Measurements from ENCODE around the gene DYRK1A. TPM values are rescaled to one million over a fixed set of nuclear protein-coding genes. Genes with fewer than 3 reads are reported as not detected.

Gene DYRK1A
- total RNA-seq, 1 donor from 2014 or later, result 46.6 TPM

DNA sequence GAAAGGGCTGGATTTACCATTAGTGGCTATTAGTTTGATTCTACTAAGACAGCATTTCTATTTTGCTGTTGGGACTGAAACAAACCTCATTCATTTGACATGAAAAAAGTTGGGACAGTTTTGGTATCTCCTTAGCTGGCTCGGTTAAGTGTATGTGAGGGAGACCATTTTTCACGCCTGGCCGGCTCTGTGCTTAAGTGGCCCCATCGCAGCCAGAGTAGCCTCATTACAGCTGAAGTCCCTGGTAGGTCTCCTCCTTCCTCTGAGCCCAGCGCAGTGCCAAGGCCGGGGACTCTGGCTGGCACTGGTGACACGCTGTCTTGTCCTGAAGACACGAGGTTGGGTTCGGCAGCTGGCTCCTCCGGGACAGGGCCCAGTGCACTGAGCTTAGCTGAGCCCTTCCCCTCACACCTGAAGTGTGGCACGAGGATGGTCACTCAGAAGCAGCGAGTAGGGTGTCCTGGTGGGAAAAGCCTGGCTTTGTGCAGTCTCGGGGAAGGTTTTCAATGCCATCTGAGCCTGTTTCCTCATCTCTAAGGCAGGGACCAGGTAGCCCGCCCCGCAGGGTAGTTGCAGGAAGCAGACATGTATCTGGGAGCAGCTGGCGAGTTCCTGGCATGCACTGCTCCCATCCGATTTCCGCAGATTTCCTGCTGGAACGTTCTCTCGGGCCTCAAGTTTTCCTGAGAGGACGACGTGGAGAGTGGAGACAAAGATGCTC is 196.5 kb downstream of the DYRK1A start:
- DNase-seq (ENCODE audit: extremely low read depth, low read depth, low spot score), result no peak

DNA sequence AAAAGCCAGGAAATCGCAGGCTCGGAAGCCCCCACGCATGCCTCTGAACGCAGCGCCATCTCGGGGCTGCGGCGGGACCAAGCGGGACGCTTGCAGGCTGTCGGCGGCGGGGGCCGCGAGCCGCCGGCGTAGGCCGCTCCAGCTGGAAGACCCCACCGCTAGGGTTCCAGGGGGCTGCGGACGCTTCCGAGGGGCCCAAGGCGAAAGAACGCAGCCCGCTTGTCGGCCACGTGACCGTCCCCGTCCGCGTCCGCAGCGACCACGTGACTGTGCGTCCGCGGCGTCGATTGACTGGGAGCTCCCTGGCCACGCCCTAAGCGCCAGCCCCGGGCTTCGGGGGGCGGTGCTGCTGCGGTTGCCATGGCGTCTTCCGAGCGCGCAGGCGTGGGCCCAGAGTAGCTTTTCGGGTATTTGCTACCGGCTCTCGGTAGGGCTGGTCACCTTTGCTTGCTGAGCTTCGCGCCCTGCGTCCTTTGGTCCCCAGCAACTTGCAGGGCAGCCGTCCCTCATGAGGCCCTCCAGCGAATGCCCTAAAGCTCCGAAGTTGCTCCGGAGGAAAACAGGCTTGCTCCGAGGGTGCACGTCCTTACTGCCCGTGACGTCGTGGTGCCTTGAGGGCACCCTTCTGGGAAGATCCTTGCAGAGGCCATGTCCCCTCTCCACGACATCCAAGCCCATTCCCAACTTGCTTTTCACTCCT is 197.2 kb downstream of the DYRK1A start:
- DNase-seq (ENCODE audit: extremely low read depth, low read depth, low spot score), result no peak

DNA sequence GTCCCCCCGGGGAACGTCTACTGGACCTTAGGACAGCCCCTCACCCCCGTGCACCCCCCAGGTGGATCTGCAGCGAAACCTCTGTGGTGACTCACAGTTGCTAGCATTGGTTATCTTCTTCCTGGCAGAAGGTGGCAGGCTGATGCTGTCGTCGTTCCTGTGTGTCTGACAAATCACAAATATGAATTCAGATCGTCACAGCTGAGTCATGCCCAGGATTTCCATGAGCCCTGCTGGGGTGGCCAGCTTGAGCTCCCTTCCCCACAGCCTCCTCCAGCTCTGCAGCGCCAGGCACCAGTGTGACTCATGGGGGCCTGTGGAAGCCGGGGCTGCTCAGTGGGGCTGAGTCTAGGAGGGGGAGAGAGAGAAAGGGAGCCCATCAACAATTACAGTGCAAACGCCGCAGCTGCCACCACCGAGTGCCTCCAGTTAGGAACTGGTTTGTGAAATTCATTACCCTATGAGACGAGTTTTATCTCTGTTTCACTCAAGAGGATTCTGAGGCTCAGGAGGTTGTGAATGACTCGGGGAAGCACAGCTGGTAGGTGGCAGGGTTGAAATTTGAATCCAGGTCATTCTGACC is 197.9 kb downstream of the DYRK1A start:
- DNase-seq (ENCODE audit: extremely low read depth, low read depth, low spot score), result peak; percentile 97

DNA sequence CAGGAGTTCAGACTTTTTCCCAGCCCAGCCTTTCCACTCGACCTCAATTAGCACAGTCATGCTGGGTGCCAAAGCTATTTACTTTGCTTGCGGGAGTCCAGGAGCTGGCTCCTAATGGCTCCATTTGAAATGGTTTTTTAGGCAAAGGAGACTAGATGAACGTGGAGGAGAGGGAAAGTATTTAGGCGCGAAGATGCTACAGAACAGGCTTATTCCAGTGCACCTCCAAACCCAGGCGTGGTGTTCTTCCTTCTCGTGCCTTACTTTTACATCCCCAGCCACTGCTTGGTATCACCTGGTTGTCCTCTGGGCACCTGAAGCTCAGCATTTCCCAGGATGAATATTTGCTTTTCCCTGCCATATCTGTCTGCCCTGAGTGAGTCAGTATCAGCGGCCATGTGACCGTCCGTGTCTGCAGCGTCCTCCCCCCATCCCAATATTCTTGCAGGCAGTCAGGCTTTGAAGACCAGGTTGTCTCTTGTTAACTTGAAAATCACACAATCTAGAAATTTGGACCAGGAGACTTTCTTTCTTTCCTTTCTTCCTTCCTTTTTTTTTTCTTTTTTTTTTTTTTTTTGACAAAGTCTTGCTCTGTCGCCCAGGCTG is 198.5 kb downstream of the DYRK1A start:
- no peak for DNase-seq (ENCODE audit: extremely low read depth, low read depth, low spot score)

DNA sequence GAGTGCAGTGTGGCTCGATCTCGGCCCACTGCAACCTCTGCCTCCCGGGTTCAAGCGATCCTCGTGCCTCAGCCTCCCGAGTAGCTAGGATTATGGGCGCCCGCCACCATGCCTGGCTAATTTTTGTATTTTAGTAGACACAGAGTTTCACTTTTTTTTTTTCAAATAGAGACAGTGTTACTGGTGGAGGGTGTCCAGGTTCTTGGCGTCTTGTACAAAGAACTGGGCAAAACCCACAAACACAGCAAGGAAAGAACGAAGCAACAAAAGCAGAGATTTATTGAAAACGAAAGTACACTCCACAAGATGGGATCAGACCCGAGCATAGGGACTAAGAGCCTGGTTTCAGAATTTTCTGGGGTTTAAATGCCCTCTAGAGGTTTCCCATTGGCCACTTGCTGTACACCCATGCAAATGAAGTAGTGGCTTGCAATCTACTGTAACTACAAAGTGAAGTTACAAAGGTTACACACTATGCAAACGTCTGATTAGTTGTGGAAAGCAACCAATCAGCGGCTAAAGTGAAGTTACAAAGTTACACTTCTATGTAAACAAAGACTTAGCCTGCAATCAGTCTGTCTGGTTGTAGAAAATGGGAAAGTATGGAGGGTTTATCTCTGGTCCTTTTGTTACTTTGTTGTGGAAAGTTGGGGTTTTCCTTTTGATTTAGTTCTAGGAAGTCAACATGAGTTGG is 199.1 kb downstream of the DYRK1A start:
- DNase-seq (ENCODE audit: extremely low read depth, low read depth, low spot score), result no peak

DNA sequence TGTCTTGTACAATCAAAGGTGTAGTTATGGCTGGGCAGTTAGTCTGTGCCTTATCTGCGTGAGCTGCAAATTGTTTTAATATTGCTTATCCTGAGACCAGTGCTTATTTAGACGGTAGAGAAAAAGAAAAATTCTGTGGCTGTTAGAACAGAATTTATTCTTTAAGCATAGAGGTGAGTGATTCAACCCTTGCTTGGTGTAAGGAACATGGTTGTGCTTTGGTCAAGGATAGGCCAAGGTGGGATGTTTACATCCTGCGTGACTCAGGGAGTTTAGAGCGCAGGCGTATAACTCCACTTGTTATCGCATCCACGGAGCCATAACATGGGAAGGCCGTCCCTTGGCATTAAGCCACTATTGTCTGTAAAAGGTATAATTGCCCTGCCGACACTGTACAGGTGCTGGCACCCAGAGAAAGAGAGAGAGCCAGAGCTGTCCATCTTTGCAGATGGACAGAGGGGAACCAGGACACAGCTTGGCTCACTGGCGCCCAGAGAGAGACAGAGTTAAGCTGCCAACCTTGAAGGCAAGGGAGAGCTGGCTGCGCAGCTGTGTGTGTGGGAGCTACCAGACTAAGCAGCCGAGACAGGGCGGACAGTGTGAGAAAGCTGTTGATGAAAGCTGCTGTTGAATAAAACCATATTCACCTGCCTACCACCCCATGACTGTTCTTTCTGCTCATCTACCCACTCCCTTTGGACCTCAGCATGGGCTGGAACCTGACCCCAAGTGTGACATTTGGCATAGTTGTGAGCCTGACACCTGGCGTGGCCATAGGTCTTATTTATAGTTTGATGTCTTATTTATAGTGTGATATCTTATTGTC is 200.4 kb downstream of the DYRK1A start:
- DNase-seq (ENCODE audit: extremely low read depth, low read depth, low spot score), result no peak

DNA sequence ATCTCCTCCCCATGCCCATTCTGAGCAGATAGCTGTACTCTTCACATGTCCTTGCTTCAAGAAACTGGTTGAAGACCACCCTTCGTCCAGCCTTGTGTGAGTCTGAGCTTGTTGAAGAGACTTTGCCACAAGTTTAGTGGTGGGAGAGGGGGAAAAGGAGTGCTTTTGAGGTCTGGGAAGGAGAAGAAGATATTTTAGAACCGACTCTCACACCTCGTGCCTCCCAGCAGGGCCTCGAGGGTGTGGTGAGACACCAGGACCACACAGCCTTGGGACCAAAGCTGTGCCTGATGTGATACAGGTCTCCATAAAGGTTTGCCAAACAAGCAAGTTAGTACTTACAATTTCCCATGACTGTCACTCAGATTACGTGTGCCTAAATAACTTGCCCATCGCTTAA is 201.8 kb downstream of the DYRK1A start:
- no peak for DNase-seq (ENCODE audit: extremely low read depth, low read depth, low spot score)

DNA sequence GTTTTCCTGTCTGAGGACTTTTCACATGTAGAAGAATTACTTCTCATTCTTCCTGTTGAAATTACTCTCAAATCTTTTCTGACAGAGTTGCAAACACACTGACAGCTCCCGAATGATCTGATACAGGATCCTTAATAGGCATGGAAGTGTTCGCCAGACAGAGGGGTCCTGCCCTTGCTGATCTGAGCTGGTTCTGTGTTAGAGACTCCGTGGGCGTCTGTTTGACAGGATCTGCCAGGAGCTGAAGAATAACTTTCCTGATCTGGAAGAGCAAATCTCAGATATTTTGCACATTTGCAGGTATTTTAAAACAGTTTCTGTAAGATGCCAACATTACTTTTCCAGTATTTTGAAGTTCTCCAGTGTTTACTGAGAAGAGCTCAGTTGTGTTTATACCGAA is 202.3 kb downstream of the DYRK1A start:
- DNase-seq (ENCODE audit: extremely low read depth, low read depth, low spot score), result no peak

DNA sequence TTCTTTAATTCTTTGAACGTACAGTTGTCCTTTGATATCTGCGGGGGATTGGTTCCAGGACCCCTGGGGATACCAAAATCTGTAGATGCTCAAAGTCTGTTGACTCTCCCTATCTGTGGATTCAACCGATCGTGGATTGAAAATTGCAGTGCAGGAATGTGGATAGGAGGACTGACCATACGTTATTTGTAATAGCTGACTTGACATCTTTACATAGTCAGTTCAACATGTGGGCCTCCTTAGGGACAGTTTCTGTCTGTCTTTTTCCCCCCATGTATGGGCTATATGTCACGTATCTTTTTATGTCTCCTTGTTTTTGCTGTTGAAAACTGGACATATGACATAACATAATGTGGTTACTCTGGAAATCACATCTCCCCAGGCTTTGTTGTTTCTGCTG is 204.9 kb downstream of the DYRK1A start:
- DNase-seq (ENCODE audit: extremely low read depth, low read depth, low spot score), result no peak

DNA sequence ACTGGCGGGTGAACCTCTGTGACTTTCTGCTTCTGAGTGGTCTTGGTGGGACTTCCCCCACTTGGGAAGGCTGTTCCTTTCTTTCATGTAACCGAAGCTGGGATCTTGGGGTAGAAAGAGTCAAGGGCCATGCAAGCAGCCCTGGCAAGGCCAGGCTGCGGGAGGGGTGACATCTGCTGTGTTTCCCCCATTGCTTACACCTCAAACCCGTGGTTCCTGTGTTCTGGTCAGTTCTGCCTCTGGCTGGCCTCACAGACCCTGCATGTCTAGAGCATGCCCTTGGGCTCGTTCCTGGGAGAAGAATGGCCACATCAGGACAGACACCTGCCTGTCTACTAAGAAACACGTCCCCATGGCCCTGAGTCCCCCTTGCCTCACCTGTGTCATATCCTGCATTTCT is 207.7 kb downstream of the DYRK1A start:
- no peak for DNase-seq (ENCODE audit: extremely low read depth, low read depth, low spot score)

DNA sequence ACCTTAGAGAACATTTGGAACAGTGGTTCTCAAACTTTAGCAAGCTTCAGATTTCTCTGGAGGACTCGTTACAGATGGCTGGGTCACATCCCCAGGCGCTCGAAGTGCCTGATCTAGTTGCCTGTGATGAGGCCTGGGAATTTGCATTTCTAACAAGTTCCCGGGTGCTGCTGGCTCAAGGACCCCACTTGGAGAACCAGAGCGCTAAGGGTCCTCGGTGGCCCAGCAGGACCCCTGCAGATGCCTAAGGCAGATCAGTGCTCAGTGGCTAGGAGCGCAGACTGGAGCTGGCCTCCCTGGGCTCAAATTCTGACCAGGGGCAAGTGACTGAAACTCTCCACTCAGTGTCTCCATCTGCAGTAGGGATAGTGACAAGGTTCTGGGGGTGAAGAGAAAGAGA is 208.2 kb downstream of the DYRK1A start:
- no peak for DNase-seq (ENCODE audit: extremely low read depth, low read depth, low spot score)

DNA sequence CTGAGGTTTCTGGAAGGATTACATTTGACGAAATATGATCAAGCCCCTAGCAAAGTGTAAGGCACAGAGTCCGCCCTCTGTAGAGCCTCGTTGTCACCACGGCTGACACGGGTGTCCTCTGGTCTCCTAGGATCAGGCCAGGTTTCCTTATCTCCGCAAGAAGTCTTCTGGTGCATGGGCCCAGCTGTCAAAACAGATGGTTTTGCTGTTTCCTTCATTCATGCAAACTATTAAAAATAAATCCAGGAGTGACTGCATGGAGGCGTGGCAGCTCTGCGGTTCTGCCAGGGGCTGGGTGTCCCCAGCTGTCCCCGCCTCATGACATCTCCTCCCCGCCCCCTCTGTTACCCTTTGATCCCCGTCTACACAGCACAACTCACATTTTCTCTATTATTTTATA is 209.0 kb downstream of the DYRK1A start:
- no peak for DNase-seq (ENCODE audit: extremely low read depth, low read depth, low spot score)

Other genes starting within 250 kb of the DYRK1A start
- gene VPS26C, start 99.4 kb upstream of the DYRK1A start, total RNA-seq, result 80.1 and 91.6 TPM in 2 replicates